ENCODE measurements around the gene CPXM2. TPM values are rescaled to one million over a fixed set of nuclear protein-coding genes. Genes with fewer than 3 reads are reported as not detected.

The CPXM2 gene
- total and polyA plus RNA-seq, 9 of the 15 experiments (the other 6 are each of a cell fraction or from before 2014, with no cell fraction given): not detected

- no peak overlapping the region for H3K4me3 ChIP-seq
- H3K9ac ChIP-seq (ENCODE audit: insufficient read depth in 1 of 2, low read depth in 2 of 2, low read length in 2 of 2): no peak overlapping the region
- no peak overlapping the region for H3K4me2 ChIP-seq (ENCODE audit: insufficient read depth, low read length)
- no peaks in the 10 kb centered on the region for H3K36me3 ChIP-seq (ENCODE audit: control insufficient read depth, insufficient read depth, low read length)
- no peak overlapping the region for H3K27ac ChIP-seq (ENCODE audit: extremely low read depth, low read depth, low read length)
- TF ChIP-seq CREB3 (tag; conservative IDR thresholded peaks at IDR 0.05; ENCODE audit: low read depth) (no peak), PTRF (tag; IDR thresholded peaks at IDR 0.05) (no peak), ZFP91 (CRISPR knock-in tag; IDR thresholded peaks at IDR 0.05) (no peak), MXD1 (CRISPR knock-in tag; IDR thresholded peaks at IDR 0.05; ENCODE audit: borderline replicate concordance, poor library complexity, severe bottlenecking) (no peak), GATA2 (CRISPR knock-in tag; IDR thresholded peaks at IDR 0.05) (no peak), NKRF (IDR thresholded peaks at IDR 0.05; ENCODE audit: borderline replicate concordance) (no peak)
- ATAC-seq: no peak
- H3K9me3 ChIP-seq (replicated peaks; ENCODE audit: control insufficient read depth, insufficient read depth, low read depth, low read length): no peaks in the 10 kb centered on the region
- DNase-seq (ENCODE audit: extremely low read depth in 1 of 4, low spot score in 3 of 4): no peak
- ChIA-PET POLR2A (interaction anchor here (0.7 kb wide), 1 partner anchor 174 kb away, joined by 3 read pairs; no protein-coding TSS in a partner anchor), CTCF (ENCODE audit: low intra/inter-chr PET ratio) (no interaction called here)
- FAIRE-seq: no peak
- H2AFZ ChIP-seq (ENCODE audit: low read depth, low read length): no peak overlapping the region
- in situ Hi-C loops (cut with MboI) (no loop called here), intact Hi-C loops (cut with micrococcal nuclease) (no loop called here)
- peaks cover 0 to 10% of the 10 kb centered on the region in 2 experiments; a peak in 3 of 5 replicates for H3K27me3 ChIP-seq (ENCODE audit: control insufficient read depth in 2 of 2, insufficient read depth in 2 of 2, low read length in 2 of 2)
- H3K79me2 ChIP-seq (ENCODE audit: control insufficient read depth, insufficient read depth, low read length): no peaks in the 10 kb centered on the region
- no TSS peak for BruUV-seq (replicated peaks)
- no peaks in the 10 kb centered on the region for H3K9me1 ChIP-seq (ENCODE audit: control insufficient read depth, insufficient read depth, low read length)
- no peaks in the 10 kb centered on the region; a peak in 1 of 5 replicates for H3K4me1 ChIP-seq (replicated peaks in 1 of 2; ENCODE audit: control insufficient read depth in 2 of 2, insufficient read depth in 2 of 2, low read length in 2 of 2)
- H4K20me1 ChIP-seq (replicated peaks; ENCODE audit: control insufficient read depth, insufficient read depth, low read length): no peaks in the 10 kb centered on the region
- WGBS (ENCODE audit: insufficient coverage, low coverage, missing lambda C conversion rate): 1% methylated on average over 9 of the region's 9 CpGs
Observed at GRCh38 chr10:123864923-123865322, 26.7 kb downstream of the CPXM2 start.

Data from K562 (cell line).